ENCODE data around the gene CACNA1C. TPM values are rescaled to one million over a fixed set of nuclear protein-coding genes. Genes with fewer than 3 reads are reported as not detected.

The CACNA1C gene
- total RNA-seq, 4 donors from 2014 or later = 2.9 to 5.3 (median 4.3) TPM

DNA sequence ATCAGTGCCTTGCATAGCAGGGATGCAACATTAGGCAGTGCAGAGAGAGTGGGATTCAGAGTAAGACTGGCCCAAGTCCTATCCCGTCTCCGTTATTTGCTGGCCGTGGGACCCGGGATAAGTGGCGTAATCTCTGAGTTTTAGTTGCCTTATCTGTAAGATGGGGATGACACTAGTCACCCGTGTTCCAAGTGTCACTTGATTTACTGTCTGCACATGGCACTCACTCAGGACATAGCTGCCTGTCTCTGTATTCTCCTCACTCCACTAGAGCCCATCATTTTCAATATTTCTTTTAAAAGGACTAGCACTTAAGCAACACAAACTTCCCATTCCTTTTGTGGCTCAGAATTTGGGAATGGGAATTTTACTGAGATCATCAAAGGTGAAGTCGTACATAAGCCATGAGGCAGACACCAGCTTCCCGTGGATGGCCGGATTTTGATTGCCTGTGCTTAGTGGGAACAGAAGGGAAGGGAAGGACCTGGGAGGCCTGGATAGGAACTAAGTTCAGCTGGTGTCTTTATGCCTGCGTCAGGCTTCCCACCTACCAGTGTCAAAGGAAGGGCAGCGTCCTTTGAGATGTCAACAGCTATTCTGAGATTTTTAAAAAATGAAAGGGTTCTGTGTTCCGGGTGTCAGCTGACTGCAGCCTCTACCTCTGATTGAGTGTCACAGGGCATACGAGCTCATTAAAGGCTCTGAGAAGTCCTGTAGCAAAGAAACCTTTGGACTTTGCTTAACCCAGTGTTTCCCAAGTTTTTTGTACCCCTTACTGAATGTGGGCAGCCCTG, 361.4 kb downstream of the CACNA1C start:
- TF ChIP-seq, protein P1, sequence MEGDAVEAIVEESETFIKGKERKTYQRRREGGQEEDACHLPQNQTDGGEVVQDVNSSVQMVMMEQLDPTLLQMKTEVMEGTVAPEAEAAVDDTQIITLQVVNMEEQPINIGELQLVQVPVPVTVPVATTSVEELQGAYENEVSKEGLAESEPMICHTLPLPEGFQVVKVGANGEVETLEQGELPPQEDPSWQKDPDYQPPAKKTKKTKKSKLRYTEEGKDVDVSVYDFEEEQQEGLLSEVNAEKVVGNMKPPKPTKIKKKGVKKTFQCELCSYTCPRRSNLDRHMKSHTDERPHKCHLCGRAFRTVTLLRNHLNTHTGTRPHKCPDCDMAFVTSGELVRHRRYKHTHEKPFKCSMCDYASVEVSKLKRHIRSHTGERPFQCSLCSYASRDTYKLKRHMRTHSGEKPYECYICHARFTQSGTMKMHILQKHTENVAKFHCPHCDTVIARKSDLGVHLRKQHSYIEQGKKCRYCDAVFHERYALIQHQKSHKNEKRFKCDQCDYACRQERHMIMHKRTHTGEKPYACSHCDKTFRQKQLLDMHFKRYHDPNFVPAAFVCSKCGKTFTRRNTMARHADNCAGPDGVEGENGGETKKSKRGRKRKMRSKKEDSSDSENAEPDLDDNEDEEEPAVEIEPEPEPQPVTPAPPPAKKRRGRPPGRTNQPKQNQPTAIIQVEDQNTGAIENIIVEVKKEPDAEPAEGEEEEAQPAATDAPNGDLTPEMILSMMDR (IDR thresholded peaks at IDR 0.05; ENCODE audit: low read depth) = no peak

DNA sequence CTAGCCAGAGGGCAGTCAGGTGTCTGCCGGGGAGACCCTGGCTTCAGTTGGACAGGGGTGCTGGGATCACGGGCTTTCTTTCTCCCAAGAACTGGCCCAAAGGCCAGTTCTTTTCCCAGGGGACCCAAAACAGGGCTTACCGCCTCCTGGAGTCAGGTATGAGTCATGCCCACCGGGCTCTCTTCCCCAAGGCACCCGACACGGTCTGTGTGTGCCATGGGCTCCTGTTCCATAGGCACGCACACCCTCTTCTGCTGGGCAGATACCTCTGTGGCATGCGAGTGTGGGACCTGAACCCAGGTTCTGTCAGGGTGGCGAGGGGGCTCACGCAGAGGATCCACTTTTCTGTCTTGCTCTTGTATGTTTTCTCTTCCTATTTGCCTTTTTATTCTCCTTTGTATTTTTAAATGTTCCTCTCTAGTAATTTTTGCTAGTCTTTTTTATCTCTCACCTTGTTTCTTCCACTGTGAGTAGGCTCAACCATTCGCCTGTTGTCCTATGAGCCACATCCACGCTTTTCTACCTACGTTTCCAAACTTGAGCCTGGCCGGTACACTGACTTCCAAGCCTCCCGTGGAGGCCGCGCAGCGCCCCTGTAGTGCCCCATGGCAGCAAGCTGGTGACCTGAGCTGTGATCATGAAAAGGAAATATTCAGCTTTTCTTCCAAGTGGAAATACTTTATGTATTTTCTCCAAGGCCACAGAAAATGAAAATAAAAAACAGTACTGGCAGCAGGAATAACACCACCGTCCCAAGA, 362.2 kb downstream of the CACNA1C start:
- TF ChIP-seq, protein P1 (IDR thresholded peaks at IDR 0.05; ENCODE audit: low read depth) = no peak

DNA sequence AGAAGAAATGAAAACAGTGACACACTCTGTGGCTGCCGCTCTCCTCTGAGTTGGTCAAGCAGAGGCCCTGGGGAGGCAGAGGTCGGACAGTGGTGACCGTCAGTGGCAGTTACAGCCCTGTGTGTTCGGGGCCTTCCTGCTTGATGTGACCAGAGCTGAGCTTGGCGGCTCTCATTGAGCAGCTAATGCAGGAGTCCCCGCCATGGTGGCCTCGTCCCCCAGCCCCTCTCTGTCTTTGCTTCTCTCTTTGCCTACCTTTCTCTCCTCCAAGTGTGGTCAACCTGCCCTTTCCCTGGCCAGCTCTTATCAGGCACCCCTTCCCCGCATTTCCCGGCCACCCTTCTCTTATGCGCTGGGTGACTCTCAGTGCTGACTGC, 362.8 kb downstream of the CACNA1C start:
- TF ChIP-seq, protein P1 (IDR thresholded peaks at IDR 0.05; ENCODE audit: low read depth) = no peak

DNA sequence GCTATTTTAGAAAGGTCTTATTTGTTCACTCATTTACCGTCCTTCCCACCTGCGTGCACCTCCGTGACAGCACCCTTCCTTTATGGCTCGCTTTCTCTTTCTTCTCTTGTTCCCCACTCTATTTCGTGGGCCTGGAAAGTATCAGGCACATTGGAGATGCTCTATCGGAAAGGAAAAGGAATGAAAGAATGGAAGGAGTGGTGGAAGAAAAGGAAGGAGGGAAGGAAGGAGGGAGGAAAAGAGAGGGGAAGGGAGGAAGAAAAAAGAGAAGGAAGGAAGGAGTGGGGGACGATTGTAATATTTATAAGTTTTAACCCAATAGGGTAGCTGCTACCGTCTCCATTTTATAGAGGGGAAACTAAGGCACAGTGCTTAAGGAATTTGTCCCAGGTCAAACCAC, 363.4 kb downstream of the CACNA1C start:
- TF ChIP-seq, protein P1 (IDR thresholded peaks at IDR 0.05; ENCODE audit: low read depth) = no peak

DNA sequence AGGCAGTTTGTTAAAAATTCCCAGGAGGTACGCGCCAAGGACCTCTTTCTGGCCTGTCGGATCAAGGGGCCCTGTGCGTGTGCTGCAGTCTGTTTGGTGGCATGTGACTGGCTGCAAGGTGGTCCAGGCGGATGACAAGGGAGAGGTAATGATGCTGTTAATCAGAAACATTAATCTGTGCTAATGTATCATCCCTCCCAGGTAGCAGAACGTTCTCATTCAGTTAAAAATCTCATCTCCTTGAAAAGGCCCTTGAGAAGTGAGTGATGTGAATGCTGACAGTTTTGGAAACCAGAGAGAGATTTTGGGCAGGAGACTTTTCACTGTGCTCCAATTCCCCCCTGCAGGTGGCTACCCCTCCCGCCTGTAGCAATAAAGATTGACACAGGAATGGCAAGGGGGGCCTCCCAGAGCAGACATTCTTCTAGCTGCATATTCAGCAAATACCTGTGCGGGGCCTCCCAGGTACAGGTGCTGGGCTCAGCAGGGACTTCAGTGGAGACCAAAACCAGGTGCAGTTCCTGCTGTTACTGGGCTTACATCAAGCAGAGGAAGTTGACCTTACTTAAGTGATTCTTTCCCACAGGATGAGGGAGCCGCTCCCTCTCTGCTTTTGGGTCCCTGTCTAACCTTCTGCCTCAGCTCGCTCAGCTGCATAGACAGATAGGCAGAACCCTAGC, 364.8 kb downstream of the CACNA1C start:
- TF ChIP-seq, protein P1 (IDR thresholded peaks at IDR 0.05; ENCODE audit: low read depth) = no peak

DNA sequence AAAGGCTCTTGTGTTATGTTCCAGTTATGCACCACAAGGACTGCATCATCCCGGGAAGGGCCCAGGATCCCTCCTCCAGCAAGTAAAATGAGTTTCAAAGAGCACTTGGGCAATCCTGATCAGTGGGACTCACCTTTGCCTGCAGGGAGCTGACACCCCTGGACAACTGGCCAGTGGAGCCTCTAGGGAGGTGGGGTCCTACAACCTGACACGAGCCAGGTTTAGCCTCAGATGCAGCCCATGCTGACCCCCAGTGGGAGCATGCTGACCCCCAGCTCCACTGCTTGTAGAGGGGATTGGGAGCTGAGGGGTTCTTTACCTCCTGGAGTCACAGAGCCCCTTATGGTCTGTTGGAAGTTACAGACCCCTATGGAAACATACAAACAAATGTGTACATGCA, 365.8 kb downstream of the CACNA1C start:
- TF ChIP-seq, protein P1 (IDR thresholded peaks at IDR 0.05; ENCODE audit: low read depth) = no peak

DNA sequence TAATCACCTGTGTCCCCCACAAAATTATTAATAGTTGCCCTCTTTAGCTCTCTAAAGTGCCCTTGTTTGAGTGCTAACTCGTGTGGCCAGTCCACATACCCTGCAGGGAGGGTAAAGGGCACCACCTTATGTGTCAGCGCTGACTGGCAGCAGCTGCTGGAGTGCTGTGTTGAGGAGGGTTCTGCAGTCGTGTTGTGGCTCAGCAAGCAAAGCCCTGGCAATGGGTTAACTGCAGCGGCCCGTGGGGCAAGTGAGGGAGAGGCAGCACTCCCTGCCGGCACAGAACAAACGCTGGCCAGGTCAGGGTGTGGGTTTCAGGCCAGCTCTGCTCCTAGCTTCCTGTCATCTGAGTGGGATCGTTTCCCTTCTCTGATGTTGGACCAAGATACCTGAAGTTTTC, 369.8 kb downstream of the CACNA1C start:
- TF ChIP-seq, protein P1 (IDR thresholded peaks at IDR 0.05; ENCODE audit: low read depth) = no peak
